ENCODE measurements around the gene KIFC3. TPM values are rescaled to one million over a fixed set of nuclear protein-coding genes. Genes with fewer than 3 reads are reported as not detected.
A peak's percentile ranks its signal among the peaks of the same experiment; 100 is the strongest.

Gene KIFC3
- total RNA-seq, 1 experiment from 2014 or later: 64.6 TPM

GRCh38 chr16:57826052-57826451 is 23.8 kb upstream of the KIFC3 start:
- H3K4me1 Mint-ChIP-seq (ENCODE audit: low read depth, unreplicated experiment): peaks cover 55% of the 10 kb centered on the region
- H3K27me3 Mint-ChIP-seq (ENCODE audit: unreplicated experiment): no peaks in the 10 kb centered on the region

GRCh38 chr16:57825298-57826044 is 23.2 kb upstream of the KIFC3 start:
- intact Hi-C loops (cut with micrococcal nuclease; ENCODE audit: unreplicated experiment): no loop called here
- no peaks in the 10 kb centered on the region for H3K9me3 Mint-ChIP-seq (ENCODE audit: low read depth, unreplicated experiment)
- no peak overlapping the region for H3K4me3 Mint-ChIP-seq (ENCODE audit: low read depth, unreplicated experiment)
- CTCF ChIA-PET: interaction anchor here (1.3 kb wide), 1 partner anchor 9 kb away, joined by 4 read pairs; no protein-coding TSS in a partner anchor
- H3K27me3 Mint-ChIP-seq (ENCODE audit: unreplicated experiment): no peaks in the 10 kb centered on the region
- no TSS peak for BruUV-seq (replicated peaks)
- no peak for DNase-seq
- H3K4me1 Mint-ChIP-seq (ENCODE audit: low read depth, unreplicated experiment): peaks cover 61% of the 10 kb centered on the region
- H3K36me3 Mint-ChIP-seq (ENCODE audit: insufficient read depth, unreplicated experiment): no peaks in the 10 kb centered on the region
- H3K27ac Mint-ChIP-seq (ENCODE audit: unreplicated experiment): no peak overlapping the region
- no peak for TF ChIP-seq CTCF (IDR thresholded peaks at IDR 0.05; ENCODE audit: unreplicated experiment)

More at GRCh38 chr16:57826052-57826451, 23.8 kb upstream of the KIFC3 start:
- no peak overlapping the region for H3K4me3 Mint-ChIP-seq (ENCODE audit: low read depth, unreplicated experiment)
- intact Hi-C loops (cut with micrococcal nuclease; ENCODE audit: unreplicated experiment): no loop called here
- CTCF ChIA-PET: interaction anchor here (1.3 kb wide), 1 partner anchor 9 kb away, joined by 4 read pairs; no protein-coding TSS in a partner anchor
- no TSS peak for BruUV-seq (replicated peaks)
- no peak overlapping the region for H3K27ac Mint-ChIP-seq (ENCODE audit: unreplicated experiment)
- H3K36me3 Mint-ChIP-seq (ENCODE audit: insufficient read depth, unreplicated experiment): no peaks in the 10 kb centered on the region
- no peak for DNase-seq
- H3K9me3 Mint-ChIP-seq (ENCODE audit: low read depth, unreplicated experiment): no peaks in the 10 kb centered on the region
- no peak for TF ChIP-seq CTCF (IDR thresholded peaks at IDR 0.05; ENCODE audit: unreplicated experiment)

GRCh38 chr16:57824888-57825287 is 22.6 kb upstream of the KIFC3 start:
- Mint-ChIP-seq H3K4me1 (ENCODE audit: low read depth, unreplicated experiment) (peaks cover 61% of the 10 kb centered on the region), H3K27me3 (ENCODE audit: unreplicated experiment) (no peaks in the 10 kb centered on the region), H3K9me3 (ENCODE audit: low read depth, unreplicated experiment) (no peaks in the 10 kb centered on the region), H3K27ac (ENCODE audit: unreplicated experiment) (no peak overlapping the region), H3K36me3 (ENCODE audit: insufficient read depth, unreplicated experiment) (peaks cover 5% of the 10 kb centered on the region), H3K4me3 (ENCODE audit: low read depth, unreplicated experiment) (no peak overlapping the region)
- CTCF ChIA-PET: interaction anchor here (1.3 kb wide), 1 partner anchor 10 kb away, joined by 4 read pairs; no protein-coding TSS in a partner anchor
- intact Hi-C loops (cut with micrococcal nuclease; ENCODE audit: unreplicated experiment): no loop called here
- no TSS peak for BruUV-seq (replicated peaks)
- DNase-seq: peak; percentile 56
- TF ChIP-seq CTCF (IDR thresholded peaks at IDR 0.05; ENCODE audit: unreplicated experiment): no peak

- DNase-seq: no peak
- H3K9me3 Mint-ChIP-seq (ENCODE audit: low read depth, unreplicated experiment): no peaks in the 10 kb centered on the region
- no peaks in the 10 kb centered on the region for H3K27me3 Mint-ChIP-seq (ENCODE audit: unreplicated experiment)
- no peak overlapping the region for H3K4me3 Mint-ChIP-seq (ENCODE audit: low read depth, unreplicated experiment)
- CTCF ChIA-PET: interaction anchor here (0.6 kb wide), 1 partner anchor 17 kb away, joined by 3 read pairs; no protein-coding TSS in a partner anchor
- no TSS peak for BruUV-seq (replicated peaks)
- H3K27ac Mint-ChIP-seq (ENCODE audit: unreplicated experiment): no peak overlapping the region
- peaks cover 64% of the 10 kb centered on the region for H3K4me1 Mint-ChIP-seq (ENCODE audit: low read depth, unreplicated experiment)
- intact Hi-C loops (cut with micrococcal nuclease; ENCODE audit: unreplicated experiment): no loop called here
- TF ChIP-seq CTCF (IDR thresholded peaks at IDR 0.05; ENCODE audit: unreplicated experiment): no peak
- H3K36me3 Mint-ChIP-seq (ENCODE audit: insufficient read depth, unreplicated experiment): peaks cover 6% of the 10 kb centered on the region
Observed at GRCh38 chr16:57823836-57824235, 21.5 kb upstream of the KIFC3 start.

All from Calu3 (cell line).